AG10803 (cell line): ENCODE data around the gene CCNY.

Experiments
- DNase-seq: peaks from one replicate; pipeline ENCODE4 v3.0.0; 2010; ENCODE audit warnings: low read depth
- H3K4me3 ChIP-seq: 2 replicates; pipeline ENCODE4 v1.5.1; 2011; ENCODE audit warnings: mild to moderate bottlenecking, low read length, control low read depth
- CTCF ChIP-seq: conservative IDR thresholded peaks from 2 replicates; pipeline ENCODE4 v1.5.1; 2011; ENCODE audit warnings: mild to moderate bottlenecking, low read length, control low read depth, inconsistent platforms

Gene CCNY

GRCh38 chr10:35611750-35612149 is 275.4 kb downstream of the CCNY start:
- H3K4me3 ChIP-seq = no peak overlapping the region
- no peak for DNase-seq
- TF ChIP-seq CTCF = no peak

- H3K4me3 ChIP-seq = no peak overlapping the region
- TF ChIP-seq CTCF = no peak
- no peak for DNase-seq
Measured at GRCh38 chr10:35612385-35613106, 276.2 kb downstream of the CCNY start.

- TF ChIP-seq CTCF = no peak
- DNase-seq = no peak
- no peak overlapping the region for H3K4me3 ChIP-seq
Measured at GRCh38 chr10:35613107-35613440, 276.8 kb downstream of the CCNY start.

- DNase-seq = peak; percentile 53
- H3K4me3 ChIP-seq = no peak overlapping the region
- peak; percentile 67 for TF ChIP-seq CTCF
Measured at GRCh38 chr10:35613597-35614226, 277.4 kb downstream of the CCNY start.

- no peak for TF ChIP-seq CTCF
- DNase-seq = no peak
- no peak overlapping the region for H3K4me3 ChIP-seq
Measured at GRCh38 chr10:35614312-35614711, 278.0 kb downstream of the CCNY start.
